ENCODE data around the gene COL16A1.

The COL16A1 gene

DNA sequence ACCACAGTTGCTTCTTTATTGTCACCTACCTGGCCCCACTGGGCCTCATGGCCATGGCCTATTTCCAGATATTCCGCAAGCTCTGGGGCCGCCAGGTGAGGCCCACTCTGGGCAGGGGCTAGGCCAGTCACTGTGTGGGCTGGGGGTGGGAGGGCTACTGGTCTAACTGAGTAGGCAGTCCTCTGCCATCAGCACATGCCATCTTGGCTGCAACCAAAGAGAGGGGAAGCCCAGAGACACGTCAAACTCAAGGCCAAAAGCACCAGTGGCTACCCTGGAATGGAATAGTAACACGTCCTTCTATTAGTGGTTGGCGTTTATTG, 82.4 kb downstream of the COL16A1 start:
- DNase-seq = no peak

DNA sequence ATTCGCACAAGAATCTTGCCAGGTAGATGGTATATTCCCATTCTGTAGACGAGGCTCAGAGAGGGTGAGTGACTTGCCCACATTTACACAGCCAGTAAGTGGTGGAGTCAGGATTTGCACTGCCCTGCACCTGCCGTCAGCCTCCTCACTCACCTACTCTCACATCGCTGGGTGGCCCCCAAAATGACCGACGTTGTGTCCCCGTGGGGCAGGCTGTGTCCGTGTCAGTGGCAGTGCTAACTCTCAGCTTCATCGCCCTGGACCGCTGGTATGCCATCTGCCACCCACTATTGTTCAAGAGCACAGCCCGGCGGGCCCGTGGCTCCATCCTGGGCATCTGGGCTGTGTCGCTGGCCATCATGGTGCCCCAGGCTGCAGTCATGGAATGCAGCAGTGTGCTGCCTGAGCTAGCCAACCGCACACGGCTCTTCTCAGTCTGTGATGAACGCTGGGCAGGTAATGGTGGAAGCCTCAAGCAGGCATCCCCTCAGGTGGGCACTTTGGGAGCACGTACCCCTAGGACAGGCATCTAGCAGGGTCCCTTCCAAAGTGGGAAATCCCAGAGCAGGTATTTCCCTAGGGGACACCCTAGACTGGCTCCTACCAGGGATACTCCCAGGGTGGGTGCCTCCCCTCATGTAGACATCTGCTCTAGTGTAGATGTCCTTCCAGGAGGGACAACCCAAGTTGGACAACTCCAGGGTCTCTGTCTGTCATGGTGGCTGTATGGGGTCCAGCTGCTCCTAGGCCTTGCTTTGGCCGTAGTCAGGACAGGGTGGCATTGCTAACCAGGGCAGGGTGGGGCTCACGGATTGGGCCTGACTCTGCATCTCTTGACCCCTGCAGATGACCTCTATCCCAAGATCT, 83.0 kb downstream of the COL16A1 start:
- DNase-seq = no peak

DNA sequence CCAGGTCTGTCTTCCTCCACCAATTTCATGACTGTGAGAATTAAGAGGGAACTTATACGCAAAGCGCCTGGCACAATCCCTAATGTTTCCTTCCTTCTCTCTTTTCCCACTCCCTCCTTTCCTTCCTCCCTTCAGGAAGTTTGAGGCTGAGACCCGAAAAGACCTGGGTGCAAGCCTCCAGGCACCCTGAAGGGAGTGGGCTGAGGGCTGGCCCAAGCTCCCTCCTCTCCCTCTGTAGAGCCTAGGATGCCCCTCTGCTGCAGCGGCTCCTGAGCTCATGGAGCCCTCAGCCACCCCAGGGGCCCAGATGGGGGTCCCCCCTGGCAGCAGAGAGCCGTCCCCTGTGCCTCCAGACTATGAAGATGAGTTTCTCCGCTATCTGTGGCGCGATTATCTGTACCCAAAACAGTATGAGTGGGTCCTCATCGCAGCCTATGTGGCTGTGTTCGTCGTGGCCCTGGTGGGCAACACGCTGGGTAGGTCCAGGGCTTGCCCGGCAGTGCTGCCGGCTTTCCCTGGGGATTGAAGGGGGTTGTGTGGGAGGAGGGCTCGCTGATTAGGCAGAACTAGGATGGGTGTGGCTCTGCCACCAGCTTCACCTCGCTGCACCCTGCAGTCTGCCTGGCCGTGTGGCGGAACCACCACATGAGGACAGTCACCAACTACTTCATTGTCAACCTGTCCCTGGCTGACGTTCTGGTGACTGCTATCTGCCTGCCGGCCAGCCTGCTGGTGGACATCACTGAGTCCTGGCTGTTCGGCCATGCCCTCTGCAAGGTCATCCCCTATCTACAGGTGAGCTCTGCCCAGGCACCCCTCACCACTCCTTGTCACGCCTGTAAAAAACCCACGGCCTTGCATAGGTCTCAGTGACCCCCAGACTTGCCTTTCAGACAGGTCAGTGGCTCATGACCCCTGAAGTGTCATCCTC, 84.6 kb downstream of the COL16A1 start:
- no peak for DNase-seq

DNA sequence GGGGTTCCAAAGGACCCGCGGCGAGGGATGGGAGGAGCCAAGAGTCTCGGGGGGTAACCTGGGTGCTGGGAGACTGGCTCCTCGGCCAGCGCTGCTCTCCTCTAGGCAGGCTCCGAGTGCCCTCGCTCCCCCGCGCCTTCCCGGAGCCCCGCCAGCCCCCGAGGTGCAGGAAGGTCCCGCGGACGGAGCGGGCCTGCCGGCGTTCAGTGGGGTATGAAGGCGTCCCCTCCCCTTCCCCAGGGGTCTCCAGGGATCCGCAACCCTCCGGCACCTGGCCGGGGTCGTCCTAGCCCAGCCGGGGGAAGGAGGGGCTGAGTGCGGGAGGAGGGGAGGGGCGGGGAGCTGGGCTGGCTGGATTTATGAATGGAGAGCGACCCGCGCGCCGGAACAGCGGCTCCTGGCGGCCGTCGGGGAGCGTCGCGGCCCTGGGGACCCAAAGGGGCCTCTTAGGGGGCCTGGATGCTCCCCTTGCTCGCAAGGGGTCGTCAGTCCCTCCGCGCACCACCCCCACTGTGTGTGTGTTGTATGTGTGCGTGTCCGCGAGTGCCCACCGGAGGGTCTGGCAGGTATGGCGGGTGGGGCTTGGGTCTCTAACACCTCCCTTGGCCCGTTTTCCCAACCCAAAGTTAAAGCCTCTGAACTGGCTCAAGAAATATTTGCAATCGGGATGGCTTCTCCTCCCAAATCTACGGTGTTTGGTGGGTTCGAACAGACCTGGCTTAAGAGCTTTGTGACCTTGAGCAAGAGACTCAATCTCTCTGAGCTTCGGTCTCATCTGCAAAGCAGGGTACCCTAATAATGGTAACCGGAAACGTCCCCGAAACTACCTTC, 85.7 kb downstream of the COL16A1 start:
- peak; percentile 53 for DNase-seq

DNA sequence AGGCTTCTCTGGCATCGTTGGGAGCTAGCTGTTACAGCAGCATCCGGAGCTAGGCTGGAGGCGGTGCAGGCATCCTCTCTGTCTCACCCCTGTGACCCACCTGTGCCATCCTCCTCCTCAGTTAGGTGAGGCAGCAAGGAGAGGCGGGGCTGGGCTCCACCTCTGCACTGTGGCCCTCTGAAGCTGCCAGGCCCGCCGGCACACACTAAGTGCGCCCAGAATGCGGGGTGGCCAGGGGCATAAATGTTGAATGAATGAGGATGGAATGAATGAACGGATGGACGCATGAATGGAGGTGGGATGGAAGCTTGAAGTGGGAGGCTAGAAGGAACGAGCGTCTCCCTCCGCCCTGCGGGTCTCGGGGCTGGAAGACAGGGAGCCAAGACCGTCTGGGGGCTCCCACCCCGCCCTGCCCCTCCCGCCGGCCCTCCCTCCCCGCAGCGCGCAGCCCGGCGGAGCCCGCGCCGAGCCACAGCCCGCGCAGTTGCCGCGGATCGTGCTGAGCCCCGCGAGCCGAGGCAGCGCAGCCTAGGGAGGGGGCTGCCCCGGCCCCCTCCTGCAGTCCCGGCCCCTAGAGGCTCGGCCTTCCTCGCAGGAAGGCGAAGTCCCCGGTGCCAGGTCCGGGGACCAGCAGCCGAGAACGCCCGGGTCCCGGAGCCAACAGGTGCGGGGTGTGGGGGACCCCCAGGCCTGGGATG, 86.5 kb downstream of the COL16A1 start, which contains the start of gene HCRTR1:
Gene HCRTR1, plus strand, starts transcription at position 472 of the 698 bp plus-strand sequence. CDS start 1,504 bp downstream, outside the sequence.
- DNase-seq = no peak

DNA sequence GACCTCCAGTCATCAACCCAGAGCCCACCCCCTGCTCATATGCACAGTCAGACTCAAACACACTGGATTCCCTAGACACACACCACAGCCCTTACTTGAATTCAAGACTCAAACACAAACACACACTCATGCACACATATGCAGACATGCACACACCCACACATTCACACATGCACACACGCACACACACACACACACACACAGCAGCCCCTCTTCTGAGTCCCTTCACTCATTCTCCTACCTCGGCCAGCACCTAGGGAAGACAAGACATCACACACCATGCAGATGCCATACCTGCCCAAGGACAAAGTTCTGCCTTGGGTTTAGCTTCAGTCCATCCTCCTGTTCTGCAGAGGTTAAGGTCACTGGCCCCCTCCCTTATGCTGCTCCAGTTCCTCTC, 87.9 kb downstream of the COL16A1 start:
- DNase-seq = no peak

DNA sequence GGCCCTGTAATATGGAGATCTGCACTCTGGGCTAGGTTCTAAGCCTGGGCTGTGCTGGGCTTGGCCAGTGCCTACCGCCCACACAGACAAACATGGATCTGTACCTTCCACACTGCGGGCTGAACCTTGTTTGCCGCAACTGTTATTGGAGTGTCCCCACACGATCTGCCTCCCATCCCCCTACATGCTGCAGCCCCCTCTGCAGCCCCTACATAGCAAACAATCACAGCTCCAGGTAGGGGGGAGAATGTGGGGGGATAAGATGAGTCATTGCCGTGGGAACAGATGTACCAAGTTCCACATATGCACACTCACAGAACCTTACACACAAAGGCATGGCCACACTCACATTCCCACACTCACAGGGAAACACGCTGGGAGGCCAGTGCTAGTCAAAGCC, 88.4 kb downstream of the COL16A1 start:
- no peak for DNase-seq

DNA sequence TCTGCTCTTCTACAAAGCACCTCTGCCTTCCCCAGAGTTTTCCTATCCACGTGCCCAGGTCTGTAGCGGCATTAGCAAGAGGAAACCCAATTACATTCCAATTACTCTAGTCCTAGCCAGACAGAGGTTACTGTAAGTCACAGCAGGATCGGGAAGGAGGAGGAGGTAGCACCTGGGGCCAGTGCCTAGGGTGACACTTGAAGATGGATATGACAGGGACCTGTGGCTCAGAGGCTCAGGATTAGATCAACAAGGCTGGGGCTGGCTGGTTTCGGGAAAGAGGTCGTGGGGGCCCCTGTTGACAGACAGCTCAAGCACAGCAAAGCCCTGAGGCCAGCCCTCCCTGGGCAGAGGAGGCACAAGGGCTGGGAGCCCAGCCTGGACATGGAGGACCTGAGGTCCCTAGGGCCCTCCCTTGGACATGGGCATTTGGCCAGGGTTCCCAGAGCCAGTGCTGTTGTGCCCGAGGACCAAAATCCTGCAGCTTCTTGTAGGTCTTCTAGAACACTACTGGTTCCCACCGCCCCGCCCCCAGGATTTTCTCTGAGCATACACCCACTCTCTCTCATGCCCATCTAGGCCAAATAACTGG, 89.3 kb downstream of the COL16A1 start:
- DNase-seq = no peak

DNA sequence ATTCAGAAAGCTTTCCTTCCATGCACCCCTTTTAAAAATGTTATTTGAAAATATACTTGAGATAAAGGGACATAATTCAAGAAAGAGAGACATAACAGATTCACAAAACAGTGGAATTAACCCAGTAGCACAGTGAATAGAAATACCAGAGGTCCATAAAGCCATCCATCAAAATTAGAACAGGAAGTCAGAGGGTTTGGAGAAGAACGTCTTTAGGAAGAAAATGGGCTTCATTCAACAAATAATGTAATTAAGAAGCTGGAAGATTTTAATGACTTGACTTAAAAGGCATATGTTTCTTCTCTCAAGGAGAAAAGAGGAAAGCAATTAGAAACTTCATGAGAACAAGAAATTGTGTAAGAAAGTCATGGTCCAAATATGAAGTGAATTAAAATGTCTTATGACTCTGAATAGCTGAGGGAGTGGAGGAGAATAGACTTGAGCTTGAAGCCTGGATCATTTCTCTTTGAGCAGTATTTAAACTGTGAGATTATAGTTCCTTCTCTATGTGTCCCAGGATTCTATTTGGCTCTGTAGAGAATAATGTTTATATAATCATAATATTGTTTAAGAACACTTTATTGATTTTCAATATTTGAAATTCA, 94.2 kb downstream of the COL16A1 start:
- DNase-seq = no peak

DNA sequence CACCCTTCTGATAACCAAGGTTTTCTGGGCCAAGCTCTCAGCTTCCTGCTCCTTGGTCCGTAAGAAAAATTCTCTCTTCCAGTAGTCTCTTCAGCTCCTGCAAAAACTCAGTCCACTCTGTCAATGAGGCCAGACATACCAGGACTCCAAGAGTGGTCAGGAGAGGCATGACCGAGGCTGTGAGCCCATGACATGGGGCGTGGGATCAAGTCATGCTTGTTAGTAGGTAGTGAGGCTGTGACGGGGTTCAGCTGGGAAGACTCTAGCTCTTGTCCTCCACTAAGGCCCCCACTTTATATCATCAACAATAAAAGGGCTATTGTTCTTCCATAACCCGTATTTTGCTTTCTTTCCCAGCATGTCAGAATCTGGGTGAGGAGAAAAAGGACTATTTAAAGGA, 96.5 kb downstream of the COL16A1 start:
- no peak for DNase-seq

DNA sequence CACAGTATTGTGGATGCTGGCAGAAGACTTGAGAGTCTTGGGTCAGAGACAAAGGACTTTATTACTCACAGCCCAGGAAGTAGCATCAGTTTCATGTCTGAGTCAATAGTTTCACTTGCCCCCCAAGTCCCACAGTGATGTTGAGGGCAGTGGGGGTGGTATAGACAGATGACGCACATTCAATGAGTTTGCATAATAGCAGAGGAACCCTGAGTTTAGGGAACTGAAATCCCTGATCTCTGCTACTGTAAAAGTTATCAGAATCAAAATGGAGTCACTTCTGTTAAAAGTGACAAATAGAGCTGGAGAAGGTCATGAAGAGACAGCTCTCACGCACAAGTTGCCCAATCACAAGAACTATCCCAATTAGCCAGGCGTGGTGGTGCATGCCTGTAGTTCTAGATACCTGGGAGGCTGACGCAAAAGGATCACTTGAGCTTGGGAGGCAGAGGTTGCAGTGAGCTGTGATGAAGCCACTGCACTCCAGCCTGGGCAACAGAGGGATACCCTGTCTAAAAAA, 97.8 kb downstream of the COL16A1 start:
- no peak for DNase-seq

Measured in hematopoietic multipotent progenitor cell treated with erythropoietin and hydrocortisone succinate and interleukin-3 and kit ligand, for 6 days (in vitro differentiated cells).